Endodermal cell (in vitro differentiated cells): Measurements from ENCODE around the gene USB1. TPM values are rescaled to one million over a fixed set of nuclear protein-coding genes. Genes with fewer than 3 reads are reported as not detected.

ENCODE experiments used
- DNase-seq: peaks from one replicate; pipeline ENCODE4 v3.0.0-alpha.2; 2017
- H3K27ac ChIP-seq: 2 replicates; pipeline ENCODE4 v1.5.1; 2013; ENCODE audit warnings: mild to moderate bottlenecking, low read depth, low read length, moderate library complexity
- H3K27me3 ChIP-seq: 2 replicates; pipeline ENCODE4 v1.6.1; 2013; ENCODE audit warnings: mild to moderate bottlenecking, low read length, moderate library complexity; ENCODE audit not compliant: insufficient read depth, control insufficient read depth, poor library complexity, severe bottlenecking
- H3K36me3 ChIP-seq: 2 replicates; pipeline ENCODE4 v1.7.0; 2013; ENCODE audit warnings: mild to moderate bottlenecking, low read length, moderate library complexity; ENCODE audit not compliant: control insufficient read depth, insufficient read depth
- H3K4me1 ChIP-seq: one replicate; pipeline ENCODE4 v1.7.0; 2013; ENCODE audit warnings: low read length; ENCODE audit not compliant: control insufficient read depth, insufficient read depth
- H3K4me3 ChIP-seq: 2 replicates; pipeline ENCODE4 v1.5.1; 2013; ENCODE audit warnings: mild to moderate bottlenecking, low read length, moderate library complexity
- H3K9ac ChIP-seq: 2 replicates; pipeline ENCODE4 v1.6.1; 2013; ENCODE audit warnings: mild to moderate bottlenecking, low read length, moderate library complexity; ENCODE audit not compliant: poor library complexity, severe bottlenecking; ENCODE audit errors: extremely low read depth
- H3K9me3 ChIP-seq: 2 replicates; pipeline ENCODE4 v1.6.1; 2013; ENCODE audit warnings: mild to moderate bottlenecking, low read length, moderate library complexity; ENCODE audit not compliant: control insufficient read depth
- H3K27ac Mint-ChIP-seq: 2 replicates; pipeline ENCODE4 v1.8.0; 2020; ENCODE audit warnings: mixed read lengths
- H3K27me3 Mint-ChIP-seq: 2 replicates; pipeline ENCODE4 v1.8.0; 2021; ENCODE audit warnings: mild to moderate bottlenecking, mixed read lengths; ENCODE audit not compliant: insufficient read depth
- H3K36me3 Mint-ChIP-seq: 2 replicates; pipeline ENCODE4 v1.8.0; 2020; ENCODE audit warnings: low read depth, mixed read lengths
- H3K4me1 Mint-ChIP-seq: 2 replicates; pipeline ENCODE4 v1.8.0; 2020; ENCODE audit warnings: mixed read lengths
- H3K4me3 Mint-ChIP-seq: 2 replicates; pipeline ENCODE4 v1.8.0; 2020; ENCODE audit warnings: mild to moderate bottlenecking, moderate library complexity, mixed read lengths
- H3K9me3 Mint-ChIP-seq: 2 replicates; pipeline ENCODE4 v1.8.0; 2020; ENCODE audit warnings: mild to moderate bottlenecking, mixed read lengths
- WGBS, 2 experiments: methylation state at CpG; one replicate each; pipeline versions ENCODE4 v1.1.5 to v1.1.7; 2013; ENCODE audit warnings: missing lambda C conversion rate in 2 of 2, mixed read lengths in 1 of 2; ENCODE audit not compliant: insufficient coverage in 1 of 2, insufficient read length in 1 of 2; 5-methylcytosine and 5-hydroxymethylcytosine counted together
- total RNA-seq, 2 donors: library from RNA; stranded (reverse); fragmentation: NEBNext Ultra II Directional in 1 of 2; extraction: Animal tissue kit (Norgen Biotek cat#: 25700) in 1 of 2; gene quantifications; 2 replicates in 1 of 2; 3 replicates in 1 of 2; pipeline ENCODE4 v1.2.1, GENCODE V29; 2021
- TF ChIP-seq, protein P1 (sequence below): fragments of 200-600 bp; sonication (generic); conservative IDR thresholded peaks from 2 replicates; pipeline ENCODE4 v1.5.0; 2021; ENCODE audit warnings: antibody characterized with exemption, mild to moderate bottlenecking

Gene USB1
- total RNA-seq, 2 donors from 2014 or later = 139 to 163 TPM

GRCh38 chr16:58062821-58063220 is 61.6 kb downstream of the USB1 start:
- Histone ChIP-seq H3K4me3 (no peak overlapping the region), H3K27me3 (no peaks in the 10 kb centered on the region), H3K9ac (no peak overlapping the region), H3K27ac (no peak overlapping the region), H3K36me3 (no peaks in the 10 kb centered on the region), H3K9me3 (no peaks in the 10 kb centered on the region), H3K4me1 (no peaks in the 10 kb centered on the region)
- Mint-ChIP-seq H3K4me1 (peaks cover 11% of the 10 kb centered on the region), H3K27ac (no peak overlapping the region), H3K27me3 (no peaks in the 10 kb centered on the region), H3K36me3 (no peaks in the 10 kb centered on the region), H3K4me3 (no peak overlapping the region), H3K9me3 (no peaks in the 10 kb centered on the region)
- peak; percentile 58 for DNase-seq
- WGBS, 2 experiments = 20 to 81% methylated on average over 1 to 4 of the region's 4 CpGs
- TF ChIP-seq, protein P1, sequence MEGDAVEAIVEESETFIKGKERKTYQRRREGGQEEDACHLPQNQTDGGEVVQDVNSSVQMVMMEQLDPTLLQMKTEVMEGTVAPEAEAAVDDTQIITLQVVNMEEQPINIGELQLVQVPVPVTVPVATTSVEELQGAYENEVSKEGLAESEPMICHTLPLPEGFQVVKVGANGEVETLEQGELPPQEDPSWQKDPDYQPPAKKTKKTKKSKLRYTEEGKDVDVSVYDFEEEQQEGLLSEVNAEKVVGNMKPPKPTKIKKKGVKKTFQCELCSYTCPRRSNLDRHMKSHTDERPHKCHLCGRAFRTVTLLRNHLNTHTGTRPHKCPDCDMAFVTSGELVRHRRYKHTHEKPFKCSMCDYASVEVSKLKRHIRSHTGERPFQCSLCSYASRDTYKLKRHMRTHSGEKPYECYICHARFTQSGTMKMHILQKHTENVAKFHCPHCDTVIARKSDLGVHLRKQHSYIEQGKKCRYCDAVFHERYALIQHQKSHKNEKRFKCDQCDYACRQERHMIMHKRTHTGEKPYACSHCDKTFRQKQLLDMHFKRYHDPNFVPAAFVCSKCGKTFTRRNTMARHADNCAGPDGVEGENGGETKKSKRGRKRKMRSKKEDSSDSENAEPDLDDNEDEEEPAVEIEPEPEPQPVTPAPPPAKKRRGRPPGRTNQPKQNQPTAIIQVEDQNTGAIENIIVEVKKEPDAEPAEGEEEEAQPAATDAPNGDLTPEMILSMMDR = no peak

- 70 to 78% methylated on average over 6 to 8 of the region's 8 CpGs for WGBS, 2 experiments
- Histone ChIP-seq H3K27ac (no peak overlapping the region), H3K9ac (no peak overlapping the region), H3K4me3 (no peak overlapping the region), H3K9me3 (no peaks in the 10 kb centered on the region), H3K4me1 (no peaks in the 10 kb centered on the region), H3K36me3 (no peaks in the 10 kb centered on the region), H3K27me3 (no peaks in the 10 kb centered on the region)
- Mint-ChIP-seq H3K27me3 (no peaks in the 10 kb centered on the region), H3K4me1 (peaks cover 11% of the 10 kb centered on the region), H3K27ac (no peak overlapping the region), H3K4me3 (no peak overlapping the region), H3K36me3 (no peaks in the 10 kb centered on the region), H3K9me3 (no peaks in the 10 kb centered on the region)
- TF ChIP-seq, protein P1 = no peak
- DNase-seq = peak; percentile 59
These were observed 62.3 kb downstream of the USB1 start for GRCh38 chr16:58063377-58064076.

DNA sequence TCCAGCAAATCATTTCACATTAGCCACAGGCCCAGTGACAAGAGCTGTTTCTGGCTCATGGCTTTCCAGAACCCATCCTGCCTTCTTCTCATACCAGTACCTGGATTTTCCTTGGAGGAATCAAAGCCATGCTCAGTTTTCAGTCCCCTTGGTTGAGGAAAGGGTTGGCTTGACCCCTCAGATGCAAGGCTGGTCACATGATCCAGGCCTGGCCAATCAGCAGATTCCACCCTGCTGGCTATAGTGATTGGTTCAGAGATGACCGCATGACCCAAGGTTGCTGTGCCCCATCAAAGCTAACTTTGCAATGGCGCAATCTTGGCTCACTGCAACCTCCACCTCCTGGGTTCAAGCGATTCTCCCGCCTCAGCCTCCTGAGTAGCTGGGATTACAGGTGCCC is 69.4 kb downstream of the USB1 start:
- no peaks in the 10 kb centered on the region for H3K36me3 Mint-ChIP-seq
- Histone ChIP-seq H3K4me3 (no peak overlapping the region), H3K36me3 (no peaks in the 10 kb centered on the region), H3K9me3 (no peaks in the 10 kb centered on the region), H3K9ac (no peak overlapping the region), H3K27me3 (no peaks in the 10 kb centered on the region), H3K27ac (no peak overlapping the region), H3K4me1 (no peaks in the 10 kb centered on the region)
- no peak overlapping the region for H3K27ac Mint-ChIP-seq
- no peaks in the 10 kb centered on the region for H3K4me1 Mint-ChIP-seq
- TF ChIP-seq, protein P1 = no peak
- peaks cover 3% of the 10 kb centered on the region for H3K27me3 Mint-ChIP-seq
- DNase-seq = no peak
- H3K4me3 Mint-ChIP-seq = no peak overlapping the region
- WGBS, 2 experiments = 90 to 94% methylated on average over 2 to 4 of the region's 4 CpGs
- peaks cover 7% of the 10 kb centered on the region for H3K9me3 Mint-ChIP-seq

Other genes with a start within 250 kb of the USB1 start
- 10 to 100 TPM; 39.2 to 39.3 TPM for gene KIFC3, start 198.9 kb upstream of the USB1 start, total RNA-seq
- under 1 TPM; 0.29 to 0.60 TPM for gene CNGB1, start 30.3 kb upstream of the USB1 start, total RNA-seq
- 10 to 100 TPM in 1 of 2 donors, 1 to 10 TPM in 1; 9.8 to 10.8 TPM for gene ZNF319, start 735 bp upstream of the USB1 start, total RNA-seq
- 100 to 1,000 TPM in 1 of 2 donors, 10 to 100 TPM in 1; 99.8 to 105 TPM for gene MMP15, start 24.3 kb downstream of the USB1 start, total RNA-seq
- gene CFAP20, start 128.0 kb downstream of the USB1 start, total RNA-seq = 10 to 100 TPM; 55.2 to 57.2 TPM
- 100 to 1,000 TPM; 114 to 121 TPM for gene CSNK2A2, start 196.7 kb downstream of the USB1 start, total RNA-seq